ENCODE measurements around the gene PIGQ.
A peak's percentile ranks its signal among the peaks of the same experiment; 100 is the strongest.

The PIGQ gene

DNA sequence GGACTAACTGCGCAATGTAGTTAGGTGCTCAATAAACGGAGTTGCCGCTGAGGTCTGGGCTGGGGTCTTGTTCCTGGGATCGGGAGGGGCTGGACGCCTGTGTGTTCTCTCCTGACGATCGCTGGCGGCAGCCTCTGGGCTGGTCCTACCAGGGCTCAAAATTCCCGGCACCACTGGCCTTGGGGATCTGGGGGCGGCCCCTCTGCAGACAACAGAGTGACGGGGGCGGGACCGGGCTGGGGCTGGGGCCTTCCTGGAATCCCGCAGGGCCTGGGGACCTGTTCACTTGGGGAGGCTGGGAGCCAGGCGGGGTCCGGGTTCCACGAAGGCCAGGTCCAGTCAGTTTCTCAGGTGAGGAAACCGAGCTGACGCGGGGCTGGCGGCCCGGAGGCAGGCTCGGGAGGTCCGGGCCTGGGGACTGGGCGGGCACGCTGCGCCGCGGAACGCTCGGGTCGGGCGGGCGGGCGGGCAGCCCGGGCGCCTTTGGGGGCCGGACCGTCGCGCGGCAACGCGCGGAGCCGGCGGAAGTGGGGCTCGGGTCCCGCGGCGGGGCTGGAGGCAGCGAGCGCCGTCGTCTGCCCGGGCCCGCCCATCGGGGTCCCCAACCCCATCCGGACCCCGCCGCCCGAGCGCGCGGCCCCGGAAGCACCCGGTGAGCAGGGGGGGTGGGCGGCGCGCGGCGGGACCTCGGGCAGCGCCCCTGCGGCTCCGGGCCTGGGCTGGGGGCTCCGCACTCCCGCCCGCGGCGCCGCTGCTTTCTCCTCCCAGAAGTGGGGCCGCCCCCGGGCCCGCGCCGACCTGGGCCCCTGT lies at the start of gene PIGQ:
TSS of gene PIGQ (plus strand) at position 524 of the 810 bp plus-strand sequence. CDS start 4,107 bp downstream, outside the sequence.
- peak; percentile 79 for DNase-seq

DNA sequence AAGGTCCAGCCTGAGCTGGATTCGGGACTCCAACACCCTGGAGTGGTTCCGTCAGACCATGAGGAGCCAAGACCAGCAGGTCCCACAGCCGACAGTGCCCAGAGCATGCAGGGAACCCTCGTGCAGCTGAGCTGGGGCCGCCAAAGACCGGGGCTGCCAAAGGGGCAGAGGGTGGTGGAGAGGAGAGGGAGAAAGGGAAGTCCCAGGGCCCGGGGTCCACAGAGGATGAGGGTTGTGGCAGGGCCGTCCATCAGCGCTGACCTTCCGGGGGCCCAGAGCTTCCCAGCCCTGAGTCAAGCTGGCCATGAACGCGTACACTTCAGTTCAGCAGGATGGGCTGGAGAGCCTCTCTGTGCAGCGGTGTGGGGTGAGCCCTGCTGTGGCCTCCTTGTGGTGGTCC lies 48.9 kb upstream of the PIGQ start:
- DNase-seq = no peak

- no peak for DNase-seq
These were observed 48.2 kb upstream of the PIGQ start for GRCh38 chr16:521381-522210.

DNA sequence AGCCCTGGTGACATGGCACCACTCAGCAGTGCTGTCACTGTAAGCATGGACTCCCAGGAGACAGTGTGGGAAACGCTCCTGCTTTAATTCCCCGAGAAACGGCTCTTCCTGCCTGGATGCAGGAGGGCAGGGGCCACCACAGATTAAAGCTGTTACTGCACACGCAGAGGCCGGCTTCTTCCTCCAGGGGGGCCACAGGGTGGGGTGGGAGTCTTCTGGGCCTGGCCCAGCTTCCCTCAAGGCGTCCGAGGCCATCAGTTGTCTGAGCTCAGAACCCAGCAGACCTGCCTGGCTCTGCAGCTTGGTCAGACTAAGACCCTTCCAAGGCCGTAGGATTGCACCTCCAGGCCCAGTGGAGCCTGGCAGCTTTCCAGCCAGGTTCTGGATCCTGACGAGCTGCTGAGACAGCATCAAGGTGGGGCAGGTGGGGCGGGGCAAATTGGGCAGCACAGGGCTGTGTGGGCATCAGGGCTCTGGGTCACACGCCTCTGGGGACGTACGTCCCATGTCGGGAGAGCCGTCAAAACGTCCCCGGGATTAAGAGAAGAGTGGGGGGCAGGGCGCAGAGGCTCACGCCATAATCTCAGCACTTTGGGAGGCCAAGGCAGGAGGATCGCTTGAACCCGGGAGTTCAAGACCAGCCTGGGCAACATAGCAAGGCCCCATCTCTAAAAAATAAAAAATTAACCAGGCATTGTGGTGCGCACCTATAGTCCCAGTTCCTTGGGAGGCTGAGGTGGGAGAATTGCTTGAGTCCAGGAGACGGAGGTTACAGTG lies 47.3 kb upstream of the PIGQ start:
- no peak for DNase-seq

GRCh38 chr16:523097-523741 lies 46.5 kb upstream of the PIGQ start:
- no peak for DNase-seq

DNA sequence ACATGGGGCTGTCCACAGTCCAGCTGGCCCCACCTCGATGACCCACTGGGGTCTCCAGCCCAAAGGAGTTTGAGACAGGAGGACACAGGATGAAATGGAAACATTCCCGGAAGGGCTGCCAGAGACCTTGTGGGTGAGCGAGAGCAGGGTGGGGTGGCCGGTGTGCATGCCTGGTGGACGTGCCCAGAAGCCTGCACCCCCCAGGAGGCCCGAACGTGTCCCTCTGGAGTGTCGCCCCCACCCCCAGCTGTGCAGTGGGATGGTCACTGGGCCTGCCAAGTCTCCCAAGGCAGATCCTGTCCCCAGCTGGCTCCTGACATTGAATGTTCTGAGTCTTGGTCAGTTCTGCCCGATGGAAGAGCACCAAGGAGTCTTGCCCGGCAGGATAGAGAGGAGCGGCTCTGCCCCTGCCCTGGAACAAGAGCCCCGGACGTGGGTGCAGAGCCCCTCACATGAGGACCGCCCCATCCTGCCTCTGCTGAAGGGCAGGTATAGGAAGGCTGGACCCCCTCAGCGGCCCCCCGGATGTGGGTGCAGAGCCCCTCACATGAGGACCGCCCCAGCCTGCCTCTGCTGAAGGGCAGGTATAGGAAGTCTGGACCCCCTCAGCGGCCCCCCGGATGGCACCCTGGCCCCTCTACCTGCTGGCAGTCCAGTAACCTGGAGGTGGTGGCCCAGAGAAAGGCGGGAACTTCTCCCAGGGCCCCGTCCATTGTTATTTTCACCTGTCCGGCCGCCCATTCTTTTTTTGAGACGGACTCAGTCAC lies 45.3 kb upstream of the PIGQ start:
- DNase-seq = no peak

DNA sequence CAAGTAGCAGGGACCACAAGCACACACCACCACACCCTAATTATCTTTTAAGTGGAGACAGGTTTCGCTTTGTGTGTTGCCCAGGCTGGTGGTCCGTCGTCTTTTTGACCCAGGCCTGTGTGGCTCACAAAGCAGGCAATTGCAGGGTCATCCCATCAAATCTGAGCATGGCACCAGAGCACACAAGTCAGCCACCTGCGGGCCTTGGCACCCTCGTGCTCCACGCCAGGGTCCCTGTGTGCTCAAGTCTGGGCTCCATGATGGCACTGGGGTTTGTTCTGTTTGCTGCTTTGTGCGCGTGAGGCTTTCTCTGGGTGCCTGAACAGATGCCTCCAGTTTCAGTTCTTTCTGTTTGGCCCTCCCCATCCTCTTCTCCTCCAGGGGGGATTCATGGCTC lies 44.6 kb upstream of the PIGQ start:
- DNase-seq = no peak

GRCh38 chr16:525520-526180 lies 44.1 kb upstream of the PIGQ start:
- peak; percentile 55 for DNase-seq

DNA sequence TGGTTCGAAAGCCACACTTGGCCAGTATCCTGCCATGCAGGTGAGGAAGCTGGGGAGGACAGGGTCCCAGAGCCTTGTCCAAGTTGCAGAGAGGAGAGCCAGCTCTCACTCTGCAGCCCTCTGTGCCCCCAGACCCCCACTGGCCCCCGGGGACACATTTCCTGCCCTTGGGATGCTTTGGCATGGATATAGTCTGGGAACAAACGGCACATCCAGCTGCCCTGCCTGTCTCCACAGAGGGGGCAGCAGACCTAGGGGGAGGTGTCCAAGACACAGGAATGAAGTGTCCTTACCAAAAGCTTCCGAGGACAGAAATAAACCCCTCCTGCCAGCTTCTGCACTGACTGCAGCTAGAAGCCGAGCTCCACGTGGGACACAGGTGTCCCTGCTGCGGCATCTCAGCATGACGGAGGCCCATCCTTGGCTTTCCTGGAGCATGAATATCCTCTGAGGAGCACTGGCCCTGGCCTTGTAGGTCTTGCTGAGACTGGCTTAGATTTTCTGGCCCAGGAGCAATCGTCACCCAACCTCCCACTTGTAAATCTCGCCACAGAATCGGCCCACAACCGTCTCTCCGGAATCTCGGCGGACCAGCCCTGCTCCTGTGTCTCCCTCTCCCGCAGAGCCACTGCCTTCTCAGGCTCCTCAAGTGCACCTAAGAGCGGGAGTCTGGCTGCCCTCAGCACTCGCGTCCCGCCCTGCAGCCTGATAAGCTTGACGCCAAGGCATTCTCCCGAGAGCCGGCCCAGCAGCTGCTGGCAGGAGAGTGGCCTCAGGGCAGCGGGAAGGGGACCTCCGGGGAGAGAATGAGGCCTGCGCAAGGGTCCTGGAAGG lies 43.4 kb upstream of the PIGQ start:
- no peak for DNase-seq

DNA sequence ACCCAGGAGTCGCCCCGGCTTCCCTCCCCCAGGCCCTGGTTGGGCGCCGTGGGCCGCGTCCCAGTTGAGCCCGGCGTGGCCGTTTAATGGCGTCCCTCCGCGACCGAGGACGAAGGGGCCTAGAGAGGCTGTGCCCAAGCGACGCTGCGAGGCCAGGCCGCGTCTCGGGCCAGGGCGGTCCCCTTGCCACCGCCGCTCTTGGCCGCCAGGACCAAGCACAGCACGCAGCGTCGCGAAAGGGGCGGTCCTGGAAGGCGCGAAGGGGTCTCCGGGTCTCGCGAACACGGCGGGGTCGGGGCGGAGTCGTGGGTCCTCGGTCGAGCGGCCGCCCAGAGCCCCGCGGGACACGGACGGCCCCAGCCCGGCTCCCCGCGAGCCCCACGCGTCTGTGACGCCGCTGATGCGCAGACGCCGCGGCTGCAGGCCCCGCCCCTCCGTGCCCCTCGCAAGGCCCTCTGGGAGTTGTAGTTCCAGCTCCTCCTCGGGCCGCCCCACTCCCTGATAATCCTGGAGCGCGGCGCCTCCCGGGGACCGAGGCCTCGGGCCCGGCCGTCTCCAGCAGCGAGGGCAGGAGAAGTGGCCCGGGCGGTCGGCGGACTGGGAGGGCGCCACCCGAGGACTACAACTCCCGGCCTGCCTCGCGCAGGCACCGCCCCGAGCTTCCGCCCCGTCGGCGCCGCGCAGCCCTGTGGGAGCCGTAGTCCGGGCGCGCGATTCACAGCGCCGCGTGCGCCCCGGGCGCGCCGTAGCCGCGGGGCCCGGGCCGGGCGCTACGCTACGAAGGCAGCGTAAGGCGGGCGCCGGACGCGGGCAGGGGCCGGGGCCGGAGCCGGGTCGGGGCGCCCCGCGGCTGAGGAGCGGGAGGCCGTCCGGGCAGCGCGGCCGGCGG lies 42.5 kb upstream of the PIGQ start, which contains the start of gene CAPN15:
TSS of gene CAPN15 (plus strand) at position 698 of the 889 bp plus-strand sequence. CDS start 19,127 bp downstream, outside the sequence.
- peak; percentile 89 for DNase-seq

DNA sequence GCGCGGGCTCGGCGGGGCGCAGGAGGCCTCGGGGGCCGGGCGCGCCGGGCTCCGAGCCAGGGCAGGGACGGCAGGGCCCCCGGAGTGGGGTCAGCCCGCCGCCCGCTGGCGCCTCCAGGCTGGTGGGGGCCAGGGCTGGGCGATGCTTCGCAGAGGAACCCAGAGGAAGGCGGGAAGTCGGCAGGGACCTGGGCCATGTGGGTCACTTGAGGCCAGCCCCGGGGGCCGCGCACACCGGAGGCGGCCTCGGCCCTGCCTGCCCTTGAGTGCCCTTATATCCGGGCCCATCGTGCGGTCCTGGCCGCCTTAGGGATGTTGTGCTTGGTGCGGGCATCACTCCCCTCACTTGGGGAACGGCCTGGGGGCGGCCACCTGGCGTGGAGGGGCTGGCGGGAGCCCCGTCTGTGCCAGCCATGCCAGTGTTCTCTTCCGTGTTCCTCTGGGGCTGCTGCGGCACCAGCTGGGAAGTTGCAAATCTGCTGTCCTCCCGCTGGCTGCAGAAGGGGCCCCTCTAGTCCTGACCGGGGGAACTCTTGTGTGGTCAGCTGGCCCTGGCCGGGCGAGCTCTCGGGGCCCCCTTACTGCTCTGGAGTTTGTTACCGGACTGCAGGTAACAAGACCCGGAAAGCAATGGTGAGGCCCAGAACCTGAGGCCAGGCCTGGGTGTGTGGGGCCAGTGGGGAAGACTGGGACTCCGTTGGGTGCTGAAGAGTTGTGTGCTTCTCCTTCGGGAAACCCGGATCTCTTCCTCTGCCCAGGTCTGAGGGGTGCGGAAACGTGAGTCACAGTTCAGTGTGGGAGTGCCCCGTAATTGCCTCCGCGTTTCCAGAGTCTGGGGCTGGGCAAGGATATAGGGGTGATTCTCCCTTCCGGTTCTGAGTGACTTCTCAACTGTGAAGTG lies 41.4 kb upstream of the PIGQ start:
- DNase-seq = peak; percentile 54

GRCh38 chr16:529012-529575 lies 40.7 kb upstream of the PIGQ start:
- peak; percentile 33 for DNase-seq

DNA sequence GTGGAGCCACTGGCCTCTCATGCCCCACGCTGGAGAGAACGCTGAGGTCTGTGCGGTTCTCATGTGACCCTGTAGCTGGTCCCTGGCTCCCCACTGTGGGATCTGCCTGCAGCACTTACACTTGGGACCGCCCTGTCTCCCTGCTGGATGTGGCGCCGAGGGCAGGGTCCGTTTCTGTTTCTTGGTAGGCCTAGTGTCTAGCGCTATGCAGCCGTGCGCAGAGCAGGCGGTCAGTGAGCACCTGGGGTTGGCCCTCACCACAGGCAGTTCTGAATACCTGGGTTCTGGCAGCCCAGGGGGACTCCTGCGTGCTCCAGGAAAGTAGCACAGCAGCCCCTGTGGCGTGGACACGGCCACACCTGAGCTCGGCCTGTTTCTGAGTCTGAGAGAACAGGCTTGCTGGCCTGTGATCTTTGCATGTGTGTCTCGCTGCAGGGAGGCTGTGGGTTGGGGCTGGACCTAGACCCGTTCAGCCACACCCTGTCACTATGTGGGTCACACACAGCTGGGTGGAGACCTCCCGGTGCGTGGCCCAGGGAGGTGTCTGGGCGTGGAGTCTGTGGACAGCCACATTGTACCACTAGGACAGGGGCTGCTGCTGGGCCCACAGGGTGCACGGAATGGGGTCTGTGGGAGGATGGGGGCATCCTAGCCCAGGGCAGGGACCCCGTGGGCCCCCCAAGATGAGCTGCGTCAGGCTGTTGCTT lies 39.5 kb upstream of the PIGQ start:
- DNase-seq = no peak

DNA sequence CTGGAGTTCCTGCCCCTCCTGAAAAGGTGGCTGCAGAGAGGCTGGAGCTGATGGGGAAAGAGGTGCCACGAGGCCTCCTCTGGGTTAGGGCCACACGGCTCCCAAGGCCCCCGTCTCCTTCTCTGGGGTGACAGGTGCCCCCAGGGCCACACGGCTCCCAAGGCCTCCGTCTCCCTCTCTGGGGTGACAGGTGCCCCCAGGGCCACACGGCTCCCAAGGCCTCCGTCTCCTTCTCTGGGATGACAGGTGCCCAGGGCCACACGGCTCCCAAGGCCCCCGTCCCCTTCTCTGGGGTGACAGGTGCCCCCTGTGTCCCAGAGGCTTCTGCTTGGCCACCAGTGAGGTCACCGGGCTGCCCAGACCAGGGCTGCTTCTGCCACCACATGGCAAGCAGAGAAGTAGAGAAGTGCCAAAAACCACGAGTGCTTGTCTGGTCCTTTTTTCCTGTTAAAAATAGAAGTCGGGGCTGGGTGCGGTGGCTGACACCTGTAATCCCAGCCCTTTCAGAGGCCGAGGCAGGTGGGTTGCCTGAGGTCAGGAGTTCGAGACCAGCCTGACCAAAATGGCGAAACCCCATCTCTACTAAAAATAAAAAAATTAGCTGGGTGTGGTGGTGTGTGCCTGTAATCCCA lies 38.2 kb upstream of the PIGQ start:
- DNase-seq = no peak

- DNase-seq = no peak
These were observed 36.2 kb upstream of the PIGQ start for GRCh38 chr16:533391-534123.

- no peak for DNase-seq
These were observed 35.6 kb upstream of the PIGQ start for GRCh38 chr16:534135-534534.
